GM15510 (cell line): ENCODE data around the gene CGNL1.

Experiments used
- POLR2A ChIP-seq: IDR thresholded peaks from 3 replicates; pipeline ENCODE4 v1.6.1; 2011; ENCODE audit warnings: borderline replicate concordance; ENCODE audit not compliant: insufficient read length; ENCODE audit errors: extremely low read depth

The CGNL1 gene

GRCh38 chr15:57537488-57538264 is 161.4 kb downstream of the CGNL1 start:
- no peak for TF ChIP-seq POLR2A

- no peak for TF ChIP-seq POLR2A
Measured at GRCh38 chr15:57538265-57538529, 161.9 kb downstream of the CGNL1 start.

- no peak for TF ChIP-seq POLR2A
Measured at GRCh38 chr15:57538821-57539220, 162.5 kb downstream of the CGNL1 start.

GRCh38 chr15:57540211-57540610 is 163.9 kb downstream of the CGNL1 start:
- TF ChIP-seq POLR2A = no peak

GRCh38 chr15:57540736-57541135 is 164.4 kb downstream of the CGNL1 start:
- no peak for TF ChIP-seq POLR2A

- TF ChIP-seq POLR2A = no peak
Measured at GRCh38 chr15:57541271-57541670, 165.0 kb downstream of the CGNL1 start.

- TF ChIP-seq POLR2A = no peak
Measured at GRCh38 chr15:57541805-57542504, 165.7 kb downstream of the CGNL1 start.

GRCh38 chr15:57542505-57542817 is 166.2 kb downstream of the CGNL1 start:
- TF ChIP-seq POLR2A = no peak

- no peak for TF ChIP-seq POLR2A
Measured at GRCh38 chr15:57544848-57545480, 168.7 kb downstream of the CGNL1 start.

GRCh38 chr15:57545995-57546394 is 169.7 kb downstream of the CGNL1 start:
- TF ChIP-seq POLR2A = no peak

- TF ChIP-seq POLR2A = no peak
Measured at GRCh38 chr15:57547243-57547755, 171.0 kb downstream of the CGNL1 start.

GRCh38 chr15:57548351-57548750 is 172.0 kb downstream of the CGNL1 start:
- no peak for TF ChIP-seq POLR2A

- TF ChIP-seq POLR2A = no peak
Measured at GRCh38 chr15:57548835-57549234, 172.5 kb downstream of the CGNL1 start.

- no peak for TF ChIP-seq POLR2A
Measured at GRCh38 chr15:57549935-57550334, 173.6 kb downstream of the CGNL1 start.

- TF ChIP-seq POLR2A = no peak
Measured at GRCh38 chr15:57550640-57551039, 174.3 kb downstream of the CGNL1 start.
